Lung (tissue), 12 donors: Measurements from ENCODE around the gene BRAP. TPM values are rescaled to one million over a fixed set of nuclear protein-coding genes. Genes with fewer than 3 reads are reported as not detected.
"Not testable (repeated sequence)": the region's sequence is repeated elsewhere in the genome, so short reads cannot be mapped to it uniquely, and the experiment has no call there.

Experiments
- ATAC-seq: fragments of 200-7000 bp; cut with Tn5 transposase; one replicate; pipeline ENCODE4 v1.9.1; 2020; ENCODE audit warnings: moderate number of reproducible peaks; ENCODE audit not compliant: insufficient read depth, low FRiP score
- DNase-seq, 3 donors: peaks; one replicate each; pipeline ENCODE4 v3.0.0-alpha.2; 2013 to 2017
- H3K27ac ChIP-seq, 2 donors: one replicate each; pipeline ENCODE4 v1.5.1; 2013; ENCODE audit warnings: mild to moderate bottlenecking in 2 of 2, moderate library complexity in 2 of 2, control low read depth in 1 of 2, inconsistent platforms in 1 of 2, low read depth in 1 of 2, low read length in 1 of 2
- H3K27me3 ChIP-seq, 3 donors: one replicate each; pipeline ENCODE4 v1.5.1; 2013; ENCODE audit warnings: low read length in 2 of 3; ENCODE audit not compliant: control insufficient read depth in 3 of 3, insufficient read depth in 3 of 3
- H3K36me3 ChIP-seq, 4 donors: one replicate each; pipeline ENCODE4 v1.5.1; 2013; ENCODE audit warnings: low read length in 4 of 4, mild to moderate bottlenecking in 1 of 4, moderate library complexity in 1 of 4; ENCODE audit not compliant: control insufficient read depth in 4 of 4, insufficient read depth in 4 of 4
- H3K4me1 ChIP-seq, 5 donors: one replicate each; pipeline ENCODE4 v1.5.1; 2013; ENCODE audit warnings: low read length in 5 of 5, mild to moderate bottlenecking in 2 of 5, moderate library complexity in 1 of 5; ENCODE audit not compliant: control insufficient read depth in 5 of 5, insufficient read depth in 5 of 5
- H3K4me3 ChIP-seq: one replicate; pipeline ENCODE4 v1.5.1; 2013; ENCODE audit warnings: mild to moderate bottlenecking, control low read depth, moderate library complexity
- H3K9ac ChIP-seq, 2 donors: one replicate each; pipeline ENCODE4 v1.5.1; 2013; ENCODE audit warnings: low read length in 2 of 2, control low read depth in 1 of 2; ENCODE audit not compliant: insufficient read depth in 1 of 2
- H3K9me3 ChIP-seq, 4 donors: one replicate each; pipeline ENCODE4 v1.5.1; 2013; ENCODE audit warnings: low read length in 3 of 4, mild to moderate bottlenecking in 1 of 4, moderate library complexity in 1 of 4; ENCODE audit not compliant: control insufficient read depth in 4 of 4, insufficient read depth in 3 of 4
- CTCF ChIP-seq: IDR thresholded peaks from 2 replicates; pipeline ENCODE4 v1.5.1; 2012; ENCODE audit warnings: mild to moderate bottlenecking; ENCODE audit errors: control extremely low read depth, extremely low read depth
- WGBS, 2 donors: extraction: QIAGEN DNeasy Blood & Tissue Kit; methylation state at CpG; one replicate each; pipeline ENCODE4 v1.1.7; 2013; 5-methylcytosine and 5-hydroxymethylcytosine counted together
- polyA plus RNA-seq, 2 donors: library from polyadenylated mRNA; stranded (reverse); fragments of 200-250 nt; gene quantifications; one replicate each; pipeline ENCODE4 v1.2.1, GENCODE V29; 2013
- total RNA-seq, 2 donors: library from RNA; depleted of rRNA in 1 of 2; stranded (reverse); fragments of >200 nt in 1 of 2; gene quantifications; one replicate each; pipeline ENCODE4 v1.2.1, GENCODE V29; 2014 to 2021
- donor health status: control.
- donor health status: control.
- donor health status: Bipolar disorder and iron deficiency.
- donor health status: healthy.
- donor health status: DM: yes; HTN: yes; CAD: no.

The BRAP gene
- total and polyA plus RNA-seq, 4 donors: 9.1 to 16.5 (median 12.2) TPM

GRCh38 chr12:111655356-111655755 lies 30.4 kb downstream of the BRAP start:
- Histone ChIP-seq H3K36me3 (peaks cover 27 to 37% (median 32%) of the 10 kb centered on the region in 4 donors), H3K27ac (no peak overlapping the region), H3K4me1 (no peaks in the 10 kb centered on the region), H3K27me3 (no peaks in the 10 kb centered on the region), H3K9ac (no peak overlapping the region), H3K9me3 (no peaks in the 10 kb centered on the region), H3K4me3 (no peak overlapping the region)
- TF ChIP-seq CTCF: no peak
- no peak for ATAC-seq
- WGBS, 2 donors: 95 to 97% methylated on average over 3 of the region's 3 CpGs
- DNase-seq: no peak

- Histone ChIP-seq H3K36me3 (peaks cover 30 to 36% (median 32%) of the 10 kb centered on the region in 4 donors), H3K27ac (no peak overlapping the region), H3K9me3 (peaks cover 0 to 2% (median 0%) of the 10 kb centered on the region in 4 donors), H3K9ac (no peak overlapping the region), H3K4me3 (no peak overlapping the region), H3K4me1 (no peaks in the 10 kb centered on the region), H3K27me3 (no peaks in the 10 kb centered on the region)
- TF ChIP-seq CTCF: no peak
- no peak for ATAC-seq
- 87 to 90% methylated on average over 6 of the region's 6 CpGs for WGBS, 2 donors
- no peak for DNase-seq
Observed at GRCh38 chr12:111653596-111653995, 32.2 kb downstream of the BRAP start.

- WGBS, 2 donors: 93% methylated on average over 9 of the region's 9 CpGs
- not testable (repeated sequence) for H3K4me3 ChIP-seq, H3K9ac ChIP-seq, H3K27me3 ChIP-seq, H3K4me1 ChIP-seq, DNase-seq, ATAC-seq, H3K27ac ChIP-seq, H3K9me3 ChIP-seq
- peaks cover 29 to 39% (median 30%) of the 10 kb centered on the region in 4 donors for H3K36me3 ChIP-seq
Observed at GRCh38 chr12:111652530-111652929, 33.2 kb downstream of the BRAP start.

- Histone ChIP-seq H3K4me3 (no peak overlapping the region), H3K4me1 (no peaks in the 10 kb centered on the region), H3K27me3 (no peaks in the 10 kb centered on the region), H3K9me3 (peaks cover 0 to 2% (median 0%) of the 10 kb centered on the region in 4 donors), H3K9ac (no peak overlapping the region), H3K27ac (no peak overlapping the region), H3K36me3 (peaks cover 29 to 42% (median 31%) of the 10 kb centered on the region in 4 donors)
- WGBS, 2 donors: 95% methylated on average over 7 of the region's 7 CpGs
- TF ChIP-seq CTCF: no peak
- no peak for DNase-seq
- ATAC-seq: no peak
Observed at GRCh38 chr12:111650912-111651311, 34.8 kb downstream of the BRAP start.
